OCI-LY7 (cell line): Measurements from ENCODE around the gene GABRG3. TPM values are rescaled to one million over a fixed set of nuclear protein-coding genes. Genes with fewer than 3 reads are reported as not detected.

ENCODE experiments used
- BruUV-seq: library from RNA; stranded (reverse); fragments of 400-500 nt; replicated peaks from 2 replicates; lab custom pipeline; 2021; lab: Mats Ljungman, UMichigan
- CTCF ChIA-PET: fragments of 300-600 bp; sonication (Branson Sonifier 250); formaldehyde crosslinking; loops from one replicate; lab custom pipeline; 2022; ENCODE audit warnings: antibody characterized with exemption; ENCODE audit not compliant: unreplicated experiment; lab: Charles Lee
- POLR2A ChIA-PET: fragments of 300-600 bp; sonication (Branson Sonifier 250); formaldehyde crosslinking; loops from one replicate; lab custom pipeline; 2022; ENCODE audit warnings: antibody characterized with exemption; lab: Charles Lee
- DNase-seq: peaks from one replicate; pipeline ENCODE4 v3.0.0-alpha.2; 2015; ENCODE audit warnings: low spot score
- H2AFZ ChIP-seq: fragments of 200-600 bp; sonication (generic), shearing (Covaris generic); 2 replicates; pipeline ENCODE4 v1.6.1; 2014; ENCODE audit warnings: mild to moderate bottlenecking, antibody characterized with exemption, low read length, moderate library complexity
- H3K27ac ChIP-seq: fragments of 200-600 bp; sonication (generic); 2 replicates; pipeline ENCODE4 v1.5.1; 2014; ENCODE audit warnings: mixed run types, low read depth, mild to moderate bottlenecking, moderate library complexity, low read length, inconsistent platforms; ENCODE audit not compliant: poor library complexity, severe bottlenecking
- H3K36me3 ChIP-seq: fragments of 200-600 bp; sonication (generic); 2 replicates; pipeline ENCODE4 v1.6.1; 2014; ENCODE audit warnings: mild to moderate bottlenecking, antibody characterized with exemption, low read length, moderate library complexity, mixed read lengths; ENCODE audit not compliant: insufficient read depth
- H3K4me1 ChIP-seq: fragments of 200-600 bp; sonication (generic); 2 replicates; pipeline ENCODE4 v1.5.1; 2014; ENCODE audit warnings: mild to moderate bottlenecking, low read length; ENCODE audit not compliant: insufficient read depth, poor library complexity, severe bottlenecking
- H3K4me2 ChIP-seq: fragments of 200-600 bp; sonication (generic); 2 replicates; pipeline ENCODE4 v1.6.1; 2014; ENCODE audit warnings: mild to moderate bottlenecking, low read length
- H3K4me3 ChIP-seq: fragments of 200-600 bp; sonication (generic); 2 replicates; pipeline ENCODE4 v1.5.1; 2014; ENCODE audit warnings: mild to moderate bottlenecking, low read depth, low read length; ENCODE audit not compliant: poor library complexity, severe bottlenecking
- H3K79me2 ChIP-seq: fragments of 200-600 bp; sonication (generic); 2 replicates; pipeline ENCODE4 v1.6.1; 2016; ENCODE audit warnings: low read depth, mild to moderate bottlenecking, low read length, moderate library complexity, mixed read lengths; ENCODE audit not compliant: insufficient read depth
- H3K9me2 ChIP-seq: fragments of 200-600 bp; sonication (generic); 2 replicates; pipeline ENCODE4 v1.6.1; 2016; ENCODE audit warnings: mild to moderate bottlenecking, low read length, mixed read lengths; ENCODE audit not compliant: insufficient read depth
- H3K9me3 ChIP-seq: fragments of 200-600 bp; sonication (generic); 2 replicates; pipeline ENCODE4 v1.6.1; 2014; ENCODE audit warnings: mild to moderate bottlenecking, mixed run types, low read length, mixed read lengths
- H4K20me1 ChIP-seq: fragments of 200-600 bp; sonication (generic); 2 replicates; pipeline ENCODE4 v1.6.1; 2014; ENCODE audit warnings: mild to moderate bottlenecking, antibody characterized with exemption, low read length, moderate library complexity, mixed read lengths; ENCODE audit not compliant: insufficient read depth
- CTCF ChIP-seq: fragments of 200-600 bp; sonication (generic); conservative IDR thresholded peaks from 2 replicates; pipeline ENCODE4 v1.5.1; 2014; ENCODE audit warnings: mild to moderate bottlenecking, antibody characterized with exemption, low read length, moderate library complexity, mixed read lengths
- EZH2phosphoT487 ChIP-seq: fragments of 200-600 bp; sonication (generic); IDR thresholded peaks from 2 replicates; pipeline ENCODE4 v1.6.1; 2018; ENCODE audit warnings: low read depth, borderline replicate concordance, mild to moderate bottlenecking, mixed run types, antibody characterized with exemption, low read length, moderate library complexity, mixed read lengths
- intact Hi-C: fragments of 100-400 bp; cut with micrococcal nuclease; formaldehyde crosslinking; loops from one replicate; pipeline ENCODE4 v1.10.0; 2022; ENCODE audit not compliant: unreplicated experiment
- total RNA-seq, 2 experiments: library from RNA; depleted of rRNA in 1 of 2; stranded (reverse); fragments of >200 nt in 1 of 2; shearing (Covaris generic) in 1 of 2; gene quantifications; 2 replicates each; pipeline ENCODE4 v1.2.3, GENCODE V29; 2014 to 2022

GABRG3 gene
- total RNA-seq, 2 experiments from 2014 or later, result not detected

- BruUV-seq, result no TSS peak
These were observed 483.5 kb downstream of the GABRG3 start for GRCh38 chr15:27454281-27455075.

GRCh38 chr15:27456807-27457206 lies 485.8 kb downstream of the GABRG3 start:
- BruUV-seq, result no TSS peak
- ChIA-PET CTCF (no interaction called here), POLR2A (no interaction called here)
- Histone ChIP-seq H3K36me3 (no peaks in the 10 kb centered on the region), H3K79me2 (no peaks in the 10 kb centered on the region), H3K4me1 (no peaks in the 10 kb centered on the region), H2AFZ (no peak overlapping the region), H3K27ac (no peak overlapping the region), H3K9me3 (no peaks in the 10 kb centered on the region), H4K20me1 (no peaks in the 10 kb centered on the region), H3K4me2 (no peak overlapping the region), H3K4me3 (no peak overlapping the region), H3K9me2 (no peaks in the 10 kb centered on the region)
- intact Hi-C loops, result no loop called here
- no peak for TF ChIP-seq CTCF
- TF ChIP-seq EZH2phosphoT487, result no peak
- DNase-seq, result no peak

More at GRCh38 chr15:27454281-27455075, 483.5 kb downstream of the GABRG3 start:
- CTCF ChIA-PET, result no interaction called here
- Histone ChIP-seq H3K36me3 (no peaks in the 10 kb centered on the region), H3K27ac (no peak overlapping the region), H3K9me3 (no peaks in the 10 kb centered on the region), H3K79me2 (no peaks in the 10 kb centered on the region), H2AFZ (no peak overlapping the region), H4K20me1 (no peaks in the 10 kb centered on the region), H3K9me2 (no peaks in the 10 kb centered on the region), H3K4me2 (no peak overlapping the region), H3K4me3 (no peak overlapping the region), H3K4me1 (no peaks in the 10 kb centered on the region)
- intact Hi-C loops, result no loop called here
- POLR2A ChIA-PET, result no interaction called here
- DNase-seq, result no peak
- TF ChIP-seq CTCF (no peak), EZH2phosphoT487 (no peak)

GRCh38 chr15:27457766-27458165 lies 486.8 kb downstream of the GABRG3 start:
- H3K4me1 ChIP-seq, result no peaks in the 10 kb centered on the region
- intact Hi-C loops, result no loop called here
- H3K79me2 ChIP-seq, result no peaks in the 10 kb centered on the region
- DNase-seq, result no peak
- CTCF ChIA-PET, result no interaction called here
- TF ChIP-seq EZH2phosphoT487 (no peak), CTCF (no peak)
- no peak overlapping the region for H3K27ac ChIP-seq
- H3K4me2 ChIP-seq, result no peak overlapping the region
- H3K36me3 ChIP-seq, result no peaks in the 10 kb centered on the region
- POLR2A ChIA-PET, result interaction anchor here (0.6 kb wide), 1 partner anchor 12 kb away, joined by 3 read pairs; no protein-coding TSS in a partner anchor
- no peaks in the 10 kb centered on the region for H3K9me3 ChIP-seq
- no peaks in the 10 kb centered on the region for H3K9me2 ChIP-seq
- H2AFZ ChIP-seq, result no peak overlapping the region
- no TSS peak for BruUV-seq
- H4K20me1 ChIP-seq, result no peaks in the 10 kb centered on the region
- H3K4me3 ChIP-seq, result no peak overlapping the region
